PFSK-1 (cell line): ENCODE results near the gene LRP2.

Source experiments
- POLR2AphosphoS5 ChIP-seq: IDR thresholded peaks from 2 replicates; pipeline ENCODE4 v1.6.1; 2012; ENCODE audit warnings: low read depth, mild to moderate bottlenecking, control low read depth, low read length, moderate library complexity
- REST ChIP-seq, 2 experiments: IDR thresholded peaks; 2 replicates each; pipeline versions ENCODE4 v1.6.1 to v1.8.0; 2011 to 2012; ENCODE audit warnings: low read depth in 2 of 2, low read length in 2 of 2, control low read depth in 1 of 2, inconsistent platforms in 1 of 2, mild to moderate bottlenecking in 1 of 2, moderate library complexity in 1 of 2; ENCODE audit not compliant: insufficient read depth in 1 of 2

GRCh38 chr2:169300636-169301530 lies 61.5 kb downstream of the LRP2 start:
- TF ChIP-seq POLR2AphosphoS5 (no peak), REST (IDR thresholded peaks at IDR 0.05; ENCODE audit: insufficient read depth in 1 of 2, low read depth in 2 of 2, low read length in 2 of 2) (no peak)
